KOPT-K1 (cell line): ENCODE measurements around the gene CDHR3.
"Not testable (repeated sequence)": the region's sequence is repeated elsewhere in the genome, so short reads cannot be mapped to it uniquely, and the experiment has no call there.

Experiments
- H3K27ac ChIP-seq: fragments of 200-600 bp; sonication (generic); 2 replicates; pipeline ENCODE4 v1.5.1; 2016; ENCODE audit warnings: antibody characterized with exemption, mild to moderate bottlenecking, low read depth, low read length; ENCODE audit not compliant: poor library complexity, severe bottlenecking
- H3K36me3 ChIP-seq: fragments of 200-600 bp; sonication (generic); 2 replicates; pipeline ENCODE4 v1.5.1; 2017; ENCODE audit warnings: antibody characterized with exemption, mild to moderate bottlenecking, low read length, moderate library complexity; ENCODE audit not compliant: insufficient read depth
- H3K9me3 ChIP-seq: fragments of 200-600 bp; sonication (generic); 2 replicates; pipeline ENCODE4 v1.5.1; 2017; ENCODE audit warnings: antibody characterized with exemption, low read length, mild to moderate bottlenecking; ENCODE audit not compliant: insufficient read depth, poor library complexity, severe bottlenecking

The CDHR3 gene

DNA sequence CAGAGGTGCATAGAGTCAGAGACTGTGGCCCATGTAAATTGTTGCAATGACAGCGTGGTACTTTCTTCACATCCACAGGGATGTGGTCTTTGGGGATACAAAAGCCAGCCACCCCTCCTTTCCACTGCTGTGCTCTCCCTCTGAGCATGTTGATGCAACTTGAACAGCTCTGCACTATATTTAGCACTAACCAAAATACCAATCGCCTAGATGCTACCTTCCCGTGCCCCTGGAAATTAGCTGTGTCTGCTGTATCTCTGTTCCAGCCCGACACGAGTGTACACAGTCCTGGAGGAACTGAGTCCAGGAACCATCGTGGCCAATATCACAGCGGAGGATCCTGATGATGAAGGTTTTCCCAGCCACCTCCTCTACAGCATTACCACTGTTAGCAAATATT lies 38.1 kb downstream of the CDHR3 start:
- Histone ChIP-seq H3K36me3 (no peaks in the 10 kb centered on the region), H3K9me3 (peaks cover 10% of the 10 kb centered on the region), H3K27ac (no peak overlapping the region)

DNA sequence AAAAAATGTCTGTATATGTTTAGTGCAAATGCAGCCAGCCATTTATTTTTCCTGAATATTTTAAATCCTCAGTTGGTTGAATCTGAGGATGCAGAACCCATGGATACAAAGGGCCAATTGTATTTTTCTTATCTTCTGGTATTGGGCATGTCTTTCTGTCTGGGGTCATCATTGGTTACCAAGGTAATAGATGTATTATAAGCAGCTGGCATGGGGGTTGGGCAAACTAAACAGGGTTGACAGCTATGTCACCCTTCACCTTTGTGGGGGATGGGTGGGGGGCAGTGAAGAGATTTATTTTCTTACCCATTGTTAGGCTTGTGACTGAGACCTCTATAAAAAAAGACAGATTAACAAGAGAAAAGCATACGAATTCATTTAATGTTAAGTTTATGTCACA lies 38.8 kb downstream of the CDHR3 start:
- Histone ChIP-seq H3K36me3 (no peaks in the 10 kb centered on the region), H3K9me3 (peaks cover 15% of the 10 kb centered on the region), H3K27ac (no peak overlapping the region)

DNA sequence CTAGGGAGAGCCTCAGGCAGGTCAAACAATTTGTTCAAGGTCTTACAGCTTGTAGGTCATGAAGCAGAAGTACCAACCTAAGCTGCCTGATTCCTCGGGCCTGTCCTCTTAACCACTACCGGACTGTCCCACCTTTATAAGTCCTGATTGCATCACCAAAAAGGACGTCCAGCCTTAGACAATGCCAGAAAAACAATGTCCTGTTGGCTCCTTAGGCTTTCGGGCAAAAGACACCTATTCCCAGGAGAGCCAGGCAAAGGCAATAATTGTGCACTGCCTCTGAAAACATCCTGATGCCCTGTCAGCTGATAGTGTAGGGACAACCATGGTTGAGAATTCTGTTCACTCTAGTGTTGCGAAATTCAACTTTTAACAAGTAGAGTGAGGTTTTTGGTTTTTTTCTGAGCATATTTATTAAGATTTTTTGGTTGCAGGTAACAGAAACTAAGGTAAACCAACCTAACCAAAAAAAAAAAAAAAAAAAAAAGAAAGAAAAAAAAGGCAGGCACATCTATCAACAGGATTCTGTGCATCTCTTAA lies 40.5 kb downstream of the CDHR3 start:
- peaks cover 32% of the 10 kb centered on the region for H3K9me3 ChIP-seq
- no peak overlapping the region for H3K27ac ChIP-seq
- no peaks in the 10 kb centered on the region for H3K36me3 ChIP-seq

GRCh38 chr7:106006906-106007305 lies 43.8 kb downstream of the CDHR3 start:
- Histone ChIP-seq H3K9me3 (peaks cover 32% of the 10 kb centered on the region), H3K36me3 (no peaks in the 10 kb centered on the region), H3K27ac (no peak overlapping the region)

DNA sequence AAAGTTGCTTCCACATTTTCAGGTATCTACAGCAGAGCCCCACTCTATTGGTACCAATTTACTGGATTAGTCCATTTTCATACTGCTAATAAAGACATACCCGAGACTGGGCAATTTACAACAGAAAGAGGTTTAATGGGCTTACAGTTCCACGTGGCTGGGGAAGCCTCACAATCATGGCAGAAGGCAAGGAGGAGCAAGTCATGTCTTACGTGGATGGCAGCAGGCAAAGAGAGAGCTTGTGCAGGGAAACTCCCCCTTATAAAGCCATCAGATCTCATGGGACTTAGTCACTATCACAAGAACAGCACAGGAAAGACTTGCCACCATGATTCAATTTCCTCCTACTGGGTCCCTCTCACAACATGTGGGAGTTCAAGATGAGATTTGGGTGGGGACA lies 44.7 kb downstream of the CDHR3 start:
- H3K27ac ChIP-seq, H3K36me3 ChIP-seq: not testable (repeated sequence)
- H3K9me3 ChIP-seq: peaks cover 32% of the 10 kb centered on the region

GRCh38 chr7:106009503-106010226 lies 46.6 kb downstream of the CDHR3 start:
- no peaks in the 10 kb centered on the region for H3K36me3 ChIP-seq
- peaks cover 32% of the 10 kb centered on the region for H3K9me3 ChIP-seq
- H3K27ac ChIP-seq: no peak overlapping the region

DNA sequence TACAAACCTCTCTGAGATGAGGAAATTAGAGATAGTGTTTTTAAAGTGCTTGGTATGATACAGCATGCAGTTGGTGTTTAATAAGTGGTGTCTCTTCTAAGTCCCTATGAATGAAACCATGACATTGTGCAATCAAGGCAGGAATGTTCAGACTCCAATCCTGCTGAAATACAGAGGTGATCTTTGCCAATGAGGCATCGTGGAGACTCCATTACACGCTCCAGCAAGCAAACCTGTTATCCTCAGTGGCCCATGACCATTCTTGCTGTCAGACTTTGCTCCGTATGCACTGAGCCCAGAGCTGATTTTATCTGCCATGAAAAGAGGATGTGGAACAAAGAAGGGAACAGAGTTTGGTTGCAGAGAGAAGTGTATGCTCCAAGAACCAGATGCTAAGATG lies 47.3 kb downstream of the CDHR3 start:
- Histone ChIP-seq H3K36me3 (no peaks in the 10 kb centered on the region), H3K27ac (no peak overlapping the region), H3K9me3 (peaks cover 31% of the 10 kb centered on the region)

- Histone ChIP-seq H3K9me3 (peaks cover 25% of the 10 kb centered on the region), H3K27ac (no peak overlapping the region), H3K36me3 (no peaks in the 10 kb centered on the region)
Observed at GRCh38 chr7:106010866-106011265, 47.8 kb downstream of the CDHR3 start.

DNA sequence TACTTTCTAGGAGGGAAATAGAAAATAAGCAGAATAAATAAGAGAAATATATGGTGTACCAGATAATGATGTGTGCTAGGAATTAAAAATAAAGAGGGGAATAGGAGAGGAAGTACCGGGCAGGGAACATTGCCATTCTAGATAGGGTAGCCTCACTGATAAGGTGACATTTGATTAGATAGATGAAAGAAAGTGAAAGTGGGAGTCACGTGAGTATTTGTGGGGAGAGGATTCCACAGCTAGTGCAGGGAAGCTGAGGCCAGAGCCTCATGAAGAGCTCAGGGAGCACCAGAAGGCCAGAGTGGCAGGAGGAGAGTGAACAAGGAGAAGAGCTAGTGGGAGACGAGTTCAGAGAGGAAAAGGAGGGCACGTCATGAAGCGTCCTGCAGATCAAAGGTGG lies 49.1 kb downstream of the CDHR3 start:
- H3K36me3 ChIP-seq: no peaks in the 10 kb centered on the region
- H3K9me3 ChIP-seq: peaks cover 14% of the 10 kb centered on the region
- H3K27ac ChIP-seq: no peak overlapping the region

DNA sequence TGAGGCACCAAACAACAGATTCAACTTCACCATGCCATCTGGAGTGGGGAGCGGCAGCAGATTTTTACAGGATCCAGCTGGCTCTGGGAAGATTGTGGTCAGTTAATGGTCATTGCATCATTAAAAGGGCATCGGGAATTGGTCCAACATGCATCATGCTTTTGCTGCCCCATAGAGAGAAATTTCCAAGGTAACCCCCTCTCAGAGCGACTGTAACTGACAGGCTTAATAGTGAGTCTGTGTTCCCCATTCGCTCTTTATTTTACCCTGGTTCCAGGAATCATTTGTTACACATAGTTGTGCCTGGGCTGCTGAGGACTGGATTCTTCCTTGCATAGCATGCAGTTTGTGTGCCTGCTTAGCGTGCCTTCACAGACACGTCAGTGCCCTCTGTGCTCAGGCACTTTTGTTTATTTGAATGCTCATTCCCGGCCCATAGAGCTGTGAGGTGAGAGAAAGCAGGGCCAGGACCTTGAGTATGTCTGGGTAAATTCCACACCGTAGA lies 49.9 kb downstream of the CDHR3 start:
- H3K27ac ChIP-seq: no peak overlapping the region
- H3K36me3 ChIP-seq: no peaks in the 10 kb centered on the region
- H3K9me3 ChIP-seq: peaks cover 6% of the 10 kb centered on the region

- no peak overlapping the region for H3K27ac ChIP-seq
- no peaks in the 10 kb centered on the region for H3K9me3 ChIP-seq
- H3K36me3 ChIP-seq: no peaks in the 10 kb centered on the region
Observed at GRCh38 chr7:106015381-106016218, 52.5 kb downstream of the CDHR3 start.

DNA sequence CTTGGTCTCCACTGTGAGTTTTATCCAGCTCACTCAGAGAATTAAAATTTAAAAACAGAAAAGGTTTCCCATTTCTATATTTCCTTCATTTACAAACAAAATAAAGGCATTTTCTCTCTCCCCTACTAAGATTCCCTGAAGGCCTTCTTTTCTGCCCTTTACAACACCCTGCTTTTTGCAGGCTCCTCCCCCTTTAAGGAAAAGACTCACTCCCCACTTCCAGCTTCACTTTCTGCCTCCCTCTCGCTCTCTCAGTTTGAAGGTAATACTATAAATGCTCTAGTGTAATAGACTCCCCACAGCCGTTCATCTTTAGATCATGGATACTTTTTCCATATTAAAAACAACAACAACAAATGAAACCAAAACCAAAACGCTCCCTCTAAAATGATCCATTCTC lies 53.3 kb downstream of the CDHR3 start:
- no peaks in the 10 kb centered on the region for H3K36me3 ChIP-seq
- H3K27ac ChIP-seq: no peak overlapping the region

GRCh38 chr7:106017657-106018056 lies 54.6 kb downstream of the CDHR3 start:
- no peaks in the 10 kb centered on the region for H3K9me3 ChIP-seq
- no peak overlapping the region for H3K27ac ChIP-seq

More for the DNA sequence above, 53.3 kb downstream of the CDHR3 start:
- H3K9me3 ChIP-seq: no peaks in the 10 kb centered on the region

DNA sequence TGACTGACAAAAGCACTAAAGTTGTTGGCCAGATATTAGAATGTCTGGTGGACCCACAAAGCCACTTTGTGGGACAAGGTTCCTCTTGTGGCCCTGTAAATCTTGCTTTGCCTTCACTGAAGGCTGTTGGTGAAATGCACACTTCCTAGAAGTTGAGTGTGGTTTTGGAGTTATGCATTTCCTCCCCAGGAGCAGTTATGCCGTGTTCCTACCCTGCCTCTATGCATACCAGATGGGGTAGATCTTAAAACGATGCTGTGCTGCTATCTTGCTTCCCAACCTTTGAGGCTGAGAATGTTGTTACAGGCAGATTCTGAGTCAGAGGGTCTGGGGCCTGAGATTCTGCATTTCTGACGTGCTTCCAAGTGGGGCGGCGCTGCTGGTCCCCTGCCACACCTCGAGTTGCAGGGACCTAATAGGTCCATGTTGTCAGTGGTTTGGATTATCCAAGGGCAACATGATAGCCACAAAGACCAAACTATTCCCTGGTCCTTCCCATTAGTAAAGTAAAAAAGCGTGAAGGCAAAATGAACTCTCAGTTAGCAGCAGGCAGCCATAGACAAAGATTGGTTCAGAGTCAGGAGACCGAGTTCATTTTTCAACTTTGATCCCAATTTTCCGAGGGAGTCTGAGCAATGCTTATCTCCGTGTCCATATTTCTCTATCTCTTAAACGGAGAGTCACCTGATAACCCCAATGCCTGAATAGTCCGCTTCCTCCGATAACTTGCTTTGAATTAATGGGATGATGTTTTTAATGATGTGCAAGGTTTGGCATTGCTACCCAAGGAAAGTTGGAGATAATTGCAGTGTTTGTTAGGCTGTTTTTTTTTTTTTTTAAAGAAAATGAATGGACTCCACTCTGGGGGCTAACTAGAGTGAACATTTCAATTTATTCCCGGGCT lies 55.8 kb downstream of the CDHR3 start:
- Histone ChIP-seq H3K27ac (no peak overlapping the region), H3K36me3 (no peaks in the 10 kb centered on the region), H3K9me3 (no peaks in the 10 kb centered on the region)

More at GRCh38 chr7:106017657-106018056, 54.6 kb downstream of the CDHR3 start:
- H3K36me3 ChIP-seq: no peaks in the 10 kb centered on the region

- no peak overlapping the region for H3K27ac ChIP-seq
- H3K9me3 ChIP-seq: no peaks in the 10 kb centered on the region
- H3K36me3 ChIP-seq: no peaks in the 10 kb centered on the region
Observed at GRCh38 chr7:106019470-106019820, 56.4 kb downstream of the CDHR3 start.
